HG03521 (cell line): ENCODE results near the gene MCOLN1.

ENCODE experiments used
- ATAC-seq: cut with Tn5 transposase; IDR thresholded peaks from one replicate; pipeline ENCODE4 v1.9.1; 2021; ENCODE audit warnings: mild to moderate bottlenecking, moderate library complexity; ENCODE audit not compliant: unreplicated experiment

The MCOLN1 gene

GRCh38 chr19:7522072-7522922, at the start of gene MCOLN1:
Gene MCOLN1, plus strand, starts transcription at chr19:7522624. Its CDS starts 127 bp downstream, at chr19:7522751.
- peak; percentile 85 for ATAC-seq

- ATAC-seq, result no peak
Measured at GRCh38 chr19:7475665-7476064, 46.8 kb upstream of the MCOLN1 start.

GRCh38 chr19:7476241-7476640, 46.2 kb upstream of the MCOLN1 start:
- no peak for ATAC-seq

- ATAC-seq, result no peak
Measured at GRCh38 chr19:7476777-7477494, 45.5 kb upstream of the MCOLN1 start.

GRCh38 chr19:7477758-7478157, 44.7 kb upstream of the MCOLN1 start:
- no peak for ATAC-seq

- ATAC-seq, result no peak
Measured at GRCh38 chr19:7478173-7478842, 44.1 kb upstream of the MCOLN1 start.

GRCh38 chr19:7478843-7479227, 43.6 kb upstream of the MCOLN1 start:
- no peak for ATAC-seq

- ATAC-seq, result no peak
Measured at GRCh38 chr19:7480222-7480969, 42.0 kb upstream of the MCOLN1 start.

GRCh38 chr19:7480970-7481255, 41.5 kb upstream of the MCOLN1 start:
- no peak for ATAC-seq

GRCh38 chr19:7482584-7483439, 39.6 kb upstream of the MCOLN1 start:
- ATAC-seq, result no peak

GRCh38 chr19:7483720-7484201, 38.7 kb upstream of the MCOLN1 start:
- no peak for ATAC-seq

GRCh38 chr19:7486923-7487322, 35.5 kb upstream of the MCOLN1 start:
- ATAC-seq, result no peak

GRCh38 chr19:7488736-7489353, 33.6 kb upstream of the MCOLN1 start, which contains the start of gene PEX11G:
Gene PEX11G, minus strand, starts transcription at chr19:7489035. Its CDS starts 25 bp downstream, at chr19:7489010.
- peak; percentile 85 for ATAC-seq

GRCh38 chr19:7489609-7490044, 32.8 kb upstream of the MCOLN1 start:
- no peak for ATAC-seq

GRCh38 chr19:7492142-7492541, 30.3 kb upstream of the MCOLN1 start:
- no peak for ATAC-seq

- ATAC-seq, result no peak
Measured at GRCh38 chr19:7492558-7492957, 29.9 kb upstream of the MCOLN1 start.

- ATAC-seq, result no peak
Measured at GRCh38 chr19:7494416-7495098, 27.9 kb upstream of the MCOLN1 start.

- no peak for ATAC-seq
Measured at GRCh38 chr19:7497292-7497691, 25.1 kb upstream of the MCOLN1 start.
